Muscle layer of colon (tissue), 2 donors: ENCODE results near the gene SPECC1L.
"Not testable (repeated sequence)": the region's sequence is repeated elsewhere in the genome, so short reads cannot be mapped to it uniquely, and the experiment has no call there.

Experiments
- H3K27ac ChIP-seq: one replicate; pipeline ENCODE4 v1.7.0; 2013; ENCODE audit warnings: low read depth, mild to moderate bottlenecking, low read length, moderate library complexity
- H3K27me3 ChIP-seq, 2 donors: one replicate each; pipeline ENCODE4 v1.7.0; 2013; ENCODE audit warnings: low read length in 2 of 2, mild to moderate bottlenecking in 2 of 2; ENCODE audit not compliant: insufficient read depth in 2 of 2, control insufficient read depth in 1 of 2
- H3K36me3 ChIP-seq: one replicate; pipeline ENCODE4 v1.7.0; 2013; ENCODE audit warnings: mild to moderate bottlenecking, low read length; ENCODE audit not compliant: insufficient read depth
- H3K4me1 ChIP-seq: one replicate; pipeline ENCODE4 v1.7.0; 2013; ENCODE audit warnings: mild to moderate bottlenecking, low read length; ENCODE audit not compliant: insufficient read depth
- H3K4me3 ChIP-seq, 2 donors: one replicate each; pipeline ENCODE4 v1.7.0; 2013; ENCODE audit warnings: low read length in 2 of 2, low read depth in 1 of 2, mild to moderate bottlenecking in 1 of 2, moderate library complexity in 1 of 2
- H3K9ac ChIP-seq: one replicate; pipeline ENCODE4 v1.7.0; 2013; ENCODE audit warnings: low read length
- H3K9me3 ChIP-seq: one replicate; pipeline ENCODE4 v1.7.0; 2013; ENCODE audit warnings: mild to moderate bottlenecking, low read length
- donor health status: abdominal sarcoma.
- donor health status: Adenocarcinoma of cecum.

The SPECC1L gene

DNA sequence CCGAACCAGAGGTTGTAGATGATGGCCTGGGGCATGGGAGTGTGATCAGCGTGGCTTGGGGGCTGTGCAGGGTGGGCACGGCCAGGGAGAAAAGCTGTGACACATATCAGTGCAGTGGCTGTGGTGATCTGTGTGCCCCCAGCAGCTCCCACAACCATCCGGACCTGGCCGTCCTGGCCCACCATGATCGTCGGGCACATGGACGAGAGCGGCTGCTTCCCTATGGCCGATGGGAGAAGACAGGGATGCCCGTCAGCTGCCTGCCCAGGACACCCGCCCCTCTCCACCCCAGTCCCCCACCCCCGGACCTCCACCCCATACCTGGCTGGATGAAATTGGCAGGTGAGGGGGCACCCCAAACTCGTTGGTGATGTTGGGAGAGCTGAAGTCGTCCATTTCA, 22.0 kb upstream of the SPECC1L start:
- H3K9me3 ChIP-seq, H3K9ac ChIP-seq, H3K4me3 ChIP-seq, H3K27ac ChIP-seq, H3K27me3 ChIP-seq, H3K36me3 ChIP-seq: not testable (repeated sequence)
- peaks cover 11% of the 10 kb centered on the region for H3K4me1 ChIP-seq

DNA sequence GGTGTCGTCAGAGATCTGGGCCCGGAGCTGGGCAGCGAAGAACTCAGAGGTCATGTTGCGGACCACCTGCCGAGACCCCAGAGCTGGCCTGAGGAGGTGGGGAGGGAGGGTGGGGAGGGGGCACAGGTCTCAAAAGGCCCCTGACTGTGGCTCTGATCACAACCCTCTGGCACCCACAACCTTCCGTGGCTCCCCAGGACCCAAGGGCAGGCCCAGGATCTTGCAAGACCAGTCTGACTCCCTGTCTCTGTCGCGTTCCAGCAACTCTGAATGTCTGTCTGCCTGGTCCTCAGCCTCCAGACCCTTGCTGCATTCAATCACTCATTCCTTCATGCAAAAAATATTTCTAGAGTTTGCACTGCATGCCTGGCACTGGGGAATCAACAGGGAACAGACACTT, 21.2 kb upstream of the SPECC1L start:
- peaks cover 11% of the 10 kb centered on the region for H3K4me1 ChIP-seq
- H3K36me3 ChIP-seq, H3K27me3 ChIP-seq, H3K9ac ChIP-seq, H3K27ac ChIP-seq, H3K4me3 ChIP-seq, H3K9me3 ChIP-seq: not testable (repeated sequence)

- not testable (repeated sequence) for H3K4me1 ChIP-seq, H3K9ac ChIP-seq, H3K36me3 ChIP-seq, H3K9me3 ChIP-seq, H3K4me3 ChIP-seq, H3K27ac ChIP-seq, H3K27me3 ChIP-seq
Measured at GRCh38 chr22:24251286-24251685, 19.3 kb upstream of the SPECC1L start.

DNA sequence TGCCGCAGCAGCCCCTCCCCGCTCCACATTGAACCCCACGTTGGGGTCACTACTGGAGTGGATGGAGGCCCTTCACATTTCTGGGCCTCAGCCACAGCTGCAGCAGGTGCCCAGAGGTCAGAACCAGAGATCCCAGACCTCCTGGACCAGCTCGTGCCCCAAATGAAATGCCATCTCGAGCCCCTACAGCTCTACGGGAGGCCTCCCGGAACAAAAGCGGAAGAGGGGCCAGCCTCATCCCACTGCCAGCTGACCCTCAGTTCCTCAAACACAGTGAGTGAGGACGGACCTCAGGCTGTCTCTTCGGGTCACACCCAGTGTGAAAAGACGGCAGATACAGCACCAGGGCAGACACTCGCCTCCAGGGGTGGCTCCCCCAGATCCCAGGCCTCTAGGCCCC, 17.5 kb upstream of the SPECC1L start:
- H3K4me1 ChIP-seq, H3K27ac ChIP-seq, H3K9me3 ChIP-seq, H3K9ac ChIP-seq, H3K4me3 ChIP-seq, H3K27me3 ChIP-seq, H3K36me3 ChIP-seq: not testable (repeated sequence)

DNA sequence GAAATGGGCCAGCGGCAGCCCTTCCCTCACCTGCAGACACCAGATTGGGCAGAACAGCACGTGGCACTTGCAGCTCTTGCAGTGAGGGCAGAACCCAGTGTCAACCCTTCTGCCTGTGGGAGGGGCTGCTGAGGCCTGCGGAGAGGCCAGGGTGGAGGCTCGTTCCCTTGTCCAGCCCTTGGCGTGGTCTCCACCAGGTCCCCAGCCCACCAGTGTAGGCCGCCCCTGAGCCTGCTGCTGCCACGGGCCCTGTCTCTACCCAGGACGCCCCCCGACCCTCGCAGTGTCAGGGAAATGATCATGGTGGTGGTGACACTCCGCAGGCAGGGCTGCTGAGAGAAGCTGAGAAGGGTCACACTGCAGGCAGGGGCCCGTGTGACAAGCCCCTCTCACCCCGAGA, 14.5 kb upstream of the SPECC1L start:
- H3K27ac ChIP-seq, H3K4me3 ChIP-seq, H3K27me3 ChIP-seq, H3K9me3 ChIP-seq, H3K9ac ChIP-seq, H3K36me3 ChIP-seq, H3K4me1 ChIP-seq: not testable (repeated sequence)

DNA sequence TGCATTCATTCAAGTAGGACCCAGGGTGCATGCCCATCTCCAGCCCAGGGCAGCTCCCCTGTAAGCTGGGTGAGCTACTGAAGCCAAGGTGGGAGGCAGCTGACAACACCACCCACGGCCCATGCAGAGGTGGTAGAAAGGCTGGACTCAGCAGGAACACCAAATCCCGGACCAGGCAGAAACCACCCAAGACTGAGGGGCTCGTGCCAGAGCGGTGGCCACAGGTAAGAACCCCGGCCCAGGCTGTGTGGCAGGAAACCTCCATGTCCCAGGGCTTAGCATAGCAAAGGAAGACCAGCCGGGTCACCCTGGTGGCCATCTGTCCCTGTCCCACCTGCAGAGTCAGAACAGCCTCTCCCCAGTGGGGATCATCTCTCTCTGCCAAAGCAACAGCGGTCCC, 13.9 kb upstream of the SPECC1L start:
- not testable (repeated sequence) for H3K4me1 ChIP-seq, H3K4me3 ChIP-seq

DNA sequence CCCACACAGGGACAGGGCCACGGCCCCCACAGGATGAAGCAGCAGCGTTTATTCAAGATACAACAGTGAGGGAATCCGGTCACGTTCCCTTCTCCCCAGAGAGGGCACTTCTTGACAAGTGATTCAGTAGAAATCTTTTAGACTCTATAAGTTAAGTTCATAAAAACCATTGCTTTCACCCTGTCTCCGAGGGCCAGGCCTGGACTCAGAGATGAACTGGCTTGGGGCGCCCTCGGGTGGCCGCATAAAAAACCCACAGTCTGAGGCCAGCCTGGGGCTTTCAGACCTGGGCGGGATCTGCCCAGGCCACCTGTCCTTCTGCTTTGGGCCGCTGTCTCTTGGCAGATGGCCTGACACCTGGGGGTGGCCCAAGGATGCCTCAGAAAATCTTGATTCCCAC, 11.2 kb upstream of the SPECC1L start:
- H3K27ac ChIP-seq, H3K27me3 ChIP-seq: not testable (repeated sequence)

More for the DNA sequence above, 13.9 kb upstream of the SPECC1L start:
- H3K36me3 ChIP-seq, H3K9me3 ChIP-seq, H3K9ac ChIP-seq, H3K27ac ChIP-seq, H3K27me3 ChIP-seq: not testable (repeated sequence)

GRCh38 chr22:24262185-24262749, 8.4 kb upstream of the SPECC1L start:
- not testable (repeated sequence) for H3K36me3 ChIP-seq, H3K9ac ChIP-seq, H3K27me3 ChIP-seq, H3K4me3 ChIP-seq, H3K27ac ChIP-seq, H3K4me1 ChIP-seq, H3K9me3 ChIP-seq

More for the DNA sequence above, 11.2 kb upstream of the SPECC1L start:
- H3K36me3 ChIP-seq, H3K9me3 ChIP-seq, H3K9ac ChIP-seq, H3K4me1 ChIP-seq, H3K4me3 ChIP-seq: not testable (repeated sequence)

DNA sequence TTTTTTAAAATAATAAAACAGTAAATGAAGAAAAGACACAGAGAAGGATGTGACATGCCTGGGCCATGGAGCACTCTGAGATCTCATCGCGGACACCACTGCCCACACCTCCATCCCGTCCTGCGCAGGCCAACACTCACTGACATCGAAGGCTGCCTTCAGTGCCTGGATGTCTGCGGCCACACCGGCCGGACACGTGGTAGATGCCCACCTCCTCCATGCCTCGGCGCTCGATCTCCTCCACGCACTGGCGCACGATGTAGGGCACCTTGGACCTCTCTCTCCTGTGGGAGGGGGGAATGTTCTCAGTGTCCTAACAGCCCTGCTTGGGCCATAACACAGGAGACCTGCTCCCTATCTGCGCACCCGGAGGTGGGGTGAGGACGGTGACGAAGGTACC, 7.2 kb upstream of the SPECC1L start:
- not testable (repeated sequence) for H3K27me3 ChIP-seq, H3K9ac ChIP-seq, H3K36me3 ChIP-seq, H3K4me1 ChIP-seq, H3K9me3 ChIP-seq, H3K27ac ChIP-seq, H3K4me3 ChIP-seq

DNA sequence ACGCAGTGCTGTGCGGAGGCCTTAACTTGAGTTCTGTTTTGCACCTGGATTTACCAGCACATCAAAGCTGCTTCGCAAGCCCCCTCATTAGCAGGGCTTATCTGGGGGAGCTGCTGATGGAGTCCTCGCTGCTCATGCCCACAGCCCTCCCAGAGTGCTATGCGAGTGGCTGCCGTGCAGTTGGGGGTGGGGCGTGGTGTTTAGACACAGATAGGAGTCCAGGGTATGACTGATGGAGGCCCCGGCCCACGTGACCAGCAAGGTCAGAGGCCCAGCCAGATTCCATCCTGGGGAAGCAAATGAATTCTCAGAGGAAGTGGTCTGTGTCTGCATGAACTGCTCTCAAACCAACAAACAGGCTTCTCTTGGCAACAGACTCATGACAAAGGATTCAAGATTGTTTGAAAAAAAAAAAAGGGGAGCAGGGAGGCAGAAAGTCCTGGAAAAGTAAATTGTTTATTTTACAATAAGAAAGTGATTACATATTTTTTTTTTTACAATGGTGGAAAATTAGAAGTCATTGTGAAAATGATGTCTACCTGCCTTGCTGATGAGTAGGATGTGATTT, 6.2 kb upstream of the SPECC1L start:
- H3K4me3 ChIP-seq, H3K9me3 ChIP-seq, H3K9ac ChIP-seq, H3K36me3 ChIP-seq, H3K27me3 ChIP-seq, H3K4me1 ChIP-seq, H3K27ac ChIP-seq: not testable (repeated sequence)

GRCh38 chr22:24265734-24266133, 4.9 kb upstream of the SPECC1L start:
- Histone ChIP-seq H3K9me3 (no peaks in the 10 kb centered on the region), H3K4me1 (no peaks in the 10 kb centered on the region), H3K36me3 (no peaks in the 10 kb centered on the region), H3K9ac (no peak overlapping the region), H3K4me3 (no peak overlapping the region), H3K27me3 (no peaks in the 10 kb centered on the region), H3K27ac (no peak overlapping the region)

- H3K9ac ChIP-seq, H3K4me1 ChIP-seq, H3K9me3 ChIP-seq, H3K36me3 ChIP-seq, H3K4me3 ChIP-seq, H3K27me3 ChIP-seq, H3K27ac ChIP-seq: not testable (repeated sequence)
Measured at GRCh38 chr22:24266495-24266894, 4.1 kb upstream of the SPECC1L start.
